Mucosa of stomach (tissue), 1 donor: ENCODE data around the gene FBXL16.
"Not testable (repeated sequence)": the region's sequence is repeated elsewhere in the genome, so short reads cannot be mapped to it uniquely, and the experiment has no call there.

Experiments used
- H3K27me3 ChIP-seq: one replicate; pipeline ENCODE4 v1.7.0; 2013; ENCODE audit warnings: mild to moderate bottlenecking, low read length; ENCODE audit not compliant: control insufficient read depth, insufficient read depth
- H3K36me3 ChIP-seq: one replicate; pipeline ENCODE4 v1.7.0; 2013; ENCODE audit warnings: low read length; ENCODE audit not compliant: control insufficient read depth, insufficient read depth
- H3K4me1 ChIP-seq: one replicate; pipeline ENCODE4 v1.7.0; 2013; ENCODE audit warnings: mild to moderate bottlenecking, low read length; ENCODE audit not compliant: control insufficient read depth, insufficient read depth
- H3K4me3 ChIP-seq: one replicate; pipeline ENCODE4 v1.7.0; 2013; ENCODE audit warnings: low read length
- H3K9ac ChIP-seq: one replicate; pipeline ENCODE4 v1.7.0; 2013; ENCODE audit warnings: mild to moderate bottlenecking, low read length, moderate library complexity
- H3K9me3 ChIP-seq: one replicate; pipeline ENCODE4 v1.7.0; 2013; ENCODE audit warnings: mild to moderate bottlenecking, low read length, moderate library complexity; ENCODE audit not compliant: control insufficient read depth
- donor health status: Pancreatic carcinoma.

The FBXL16 gene

GRCh38 chr16:705431-706188 is at the start of gene FBXL16:
FBXL16 (minus strand) TSS chr16:705801; CDS start chr16:697405, 8,396 bp downstream.
- Histone ChIP-seq H3K9ac (no peak within 1 kb of the TSS), H3K36me3 (no peaks in the 10 kb centered on the region), H3K4me3 (no peak within 1 kb of the TSS), H3K9me3 (no peaks in the 10 kb centered on the region), H3K4me1 (peaks cover 4% of the 10 kb centered on the region), H3K27me3 (peaks cover 89% of the 10 kb centered on the region)

- H3K9ac ChIP-seq = no peak overlapping the region
- H3K27me3 ChIP-seq = peaks cover 15% of the 10 kb centered on the region
- no peak overlapping the region for H3K4me3 ChIP-seq
- no peaks in the 10 kb centered on the region for H3K9me3 ChIP-seq
- H3K36me3 ChIP-seq = no peaks in the 10 kb centered on the region
- peaks cover 12% of the 10 kb centered on the region for H3K4me1 ChIP-seq
Observed at GRCh38 chr16:754656-755055, 49.1 kb upstream of the FBXL16 start.

GRCh38 chr16:754121-754607 is 48.6 kb upstream of the FBXL16 start:
- H3K4me3 ChIP-seq, H3K9me3 ChIP-seq, H3K9ac ChIP-seq, H3K36me3 ChIP-seq, H3K4me1 ChIP-seq: not testable (repeated sequence)
- H3K27me3 ChIP-seq = peaks cover 15% of the 10 kb centered on the region

- Histone ChIP-seq H3K36me3 (no peaks in the 10 kb centered on the region), H3K4me3 (no peak overlapping the region), H3K9ac (no peak overlapping the region), H3K4me1 (peaks cover 5% of the 10 kb centered on the region), H3K9me3 (no peaks in the 10 kb centered on the region), H3K27me3 (peaks cover 15% of the 10 kb centered on the region)
Observed at GRCh38 chr16:752007-752312, 46.4 kb upstream of the FBXL16 start.

- no peak overlapping the region for H3K4me3 ChIP-seq
- peaks cover 5% of the 10 kb centered on the region for H3K4me1 ChIP-seq
- H3K9ac ChIP-seq = no peak overlapping the region
- H3K9me3 ChIP-seq = no peaks in the 10 kb centered on the region
- H3K36me3 ChIP-seq = no peaks in the 10 kb centered on the region
- H3K27me3 ChIP-seq = peaks cover 15% of the 10 kb centered on the region
Observed at GRCh38 chr16:751152-752006, 45.8 kb upstream of the FBXL16 start.

GRCh38 chr16:750485-750884 is 44.9 kb upstream of the FBXL16 start:
- no peaks in the 10 kb centered on the region for H3K9me3 ChIP-seq
- no peak overlapping the region for H3K9ac ChIP-seq
- H3K27me3 ChIP-seq = peaks cover 15% of the 10 kb centered on the region
- no peak overlapping the region for H3K4me3 ChIP-seq
- H3K4me1 ChIP-seq = peaks cover 5% of the 10 kb centered on the region
- H3K36me3 ChIP-seq = no peaks in the 10 kb centered on the region

- Histone ChIP-seq H3K27me3 (peaks cover 15% of the 10 kb centered on the region), H3K4me1 (peaks cover 5% of the 10 kb centered on the region), H3K36me3 (no peaks in the 10 kb centered on the region), H3K9ac (no peak overlapping the region), H3K9me3 (no peaks in the 10 kb centered on the region), H3K4me3 (no peak overlapping the region)
Observed at GRCh38 chr16:749010-749409, 43.4 kb upstream of the FBXL16 start.

- Histone ChIP-seq H3K9me3 (no peaks in the 10 kb centered on the region), H3K4me1 (peaks cover 5% of the 10 kb centered on the region), H3K4me3 (no peak overlapping the region), H3K9ac (no peak overlapping the region), H3K27me3 (peaks cover 15% of the 10 kb centered on the region), H3K36me3 (no peaks in the 10 kb centered on the region)
Observed at GRCh38 chr16:747978-748746, 42.6 kb upstream of the FBXL16 start.

GRCh38 chr16:746637-747036 is 41.0 kb upstream of the FBXL16 start:
- no peak overlapping the region for H3K9ac ChIP-seq
- H3K9me3 ChIP-seq = no peaks in the 10 kb centered on the region
- no peaks in the 10 kb centered on the region for H3K4me1 ChIP-seq
- H3K4me3 ChIP-seq = no peak overlapping the region
- H3K36me3 ChIP-seq = no peaks in the 10 kb centered on the region
- H3K27me3 ChIP-seq = peaks cover 4% of the 10 kb centered on the region

GRCh38 chr16:745739-746138 is 40.1 kb upstream of the FBXL16 start:
- no peaks in the 10 kb centered on the region for H3K9me3 ChIP-seq
- H3K27me3 ChIP-seq = no peaks in the 10 kb centered on the region
- no peak overlapping the region for H3K9ac ChIP-seq
- H3K4me1 ChIP-seq = no peaks in the 10 kb centered on the region
- H3K4me3 ChIP-seq = no peak overlapping the region
- no peaks in the 10 kb centered on the region for H3K36me3 ChIP-seq

- no peak overlapping the region for H3K9ac ChIP-seq
- H3K36me3 ChIP-seq = no peaks in the 10 kb centered on the region
- H3K4me3 ChIP-seq = no peak overlapping the region
- peaks cover 8% of the 10 kb centered on the region for H3K4me1 ChIP-seq
- H3K27me3 ChIP-seq = no peaks in the 10 kb centered on the region
- no peaks in the 10 kb centered on the region for H3K9me3 ChIP-seq
Observed at GRCh38 chr16:743794-744500, 38.3 kb upstream of the FBXL16 start.
